Measurements from ENCODE around the gene ZPBP.

Gene ZPBP

GRCh38 chr7:50037086-50037485 lies 56.0 kb downstream of the ZPBP start:
- DNase-seq: no peak

GRCh38 chr7:50022991-50023390 lies 70.1 kb downstream of the ZPBP start:
- DNase-seq: no peak

GRCh38 chr7:50022451-50022850 lies 70.6 kb downstream of the ZPBP start:
- DNase-seq: no peak

GRCh38 chr7:49995681-49996080 lies 97.4 kb downstream of the ZPBP start:
- no peak for DNase-seq

DNA sequence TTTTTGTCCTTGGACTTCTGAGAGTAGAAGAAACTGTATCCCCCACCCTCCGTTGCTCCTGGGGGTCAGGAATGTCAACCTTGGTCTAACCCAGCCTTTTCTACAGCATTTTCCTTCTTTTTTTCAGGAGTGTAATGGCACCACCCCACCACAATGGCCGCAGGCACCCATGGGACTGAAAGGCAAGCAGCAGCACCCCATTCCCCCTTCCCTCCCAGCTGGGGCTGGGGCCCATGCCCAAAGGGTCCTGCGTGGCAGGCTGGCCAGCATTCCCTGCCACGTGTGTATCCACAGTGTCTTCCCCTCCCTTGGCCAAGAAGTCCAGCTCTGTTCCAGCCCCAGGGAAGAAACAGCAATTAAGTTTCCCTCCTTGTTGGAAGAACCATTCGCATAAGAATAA lies 106.9 kb downstream of the ZPBP start:
- no peak for DNase-seq

DNA sequence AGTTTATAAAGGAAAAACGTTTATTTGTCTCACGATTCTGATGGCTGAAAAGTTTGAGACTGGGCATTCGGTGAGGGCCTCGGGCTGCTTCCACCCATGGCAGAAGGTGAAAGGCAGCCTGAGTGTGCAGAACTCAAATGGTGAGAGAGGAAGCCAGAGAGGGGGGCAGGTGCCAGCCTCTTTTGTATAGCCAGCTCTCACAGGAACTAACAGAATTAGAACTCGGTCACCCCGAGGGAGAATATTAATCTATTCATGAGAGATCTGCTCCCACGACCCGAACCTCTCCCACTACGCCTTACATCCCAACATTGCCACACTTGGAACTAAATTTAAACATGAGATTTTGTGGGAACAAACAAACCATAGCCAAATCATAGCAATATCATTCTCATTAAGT lies 112.6 kb downstream of the ZPBP start:
- DNase-seq: no peak

- DNase-seq: no peak
These were observed 116.8 kb downstream of the ZPBP start for GRCh38 chr7:49976238-49976637.

DNA sequence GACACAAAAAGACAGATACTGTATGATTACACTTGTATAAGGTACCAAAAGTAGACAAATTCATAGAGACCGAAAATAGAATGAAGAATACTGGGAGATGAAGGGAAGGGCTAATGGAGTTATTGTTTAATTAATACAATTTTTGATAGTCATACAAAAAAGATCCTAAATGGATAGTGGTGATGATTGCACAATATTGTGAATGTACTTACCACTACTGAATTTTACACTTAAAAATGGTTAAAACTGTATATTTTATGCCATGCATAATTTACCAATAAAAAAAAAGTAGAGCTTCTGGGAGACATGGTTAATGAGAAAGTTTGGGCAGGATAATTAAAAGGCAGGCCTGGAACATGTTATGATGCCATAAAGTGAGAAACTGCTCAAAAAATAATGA lies 119.0 kb downstream of the ZPBP start:
- no peak for DNase-seq

- no peak for DNase-seq
These were observed 155.4 kb downstream of the ZPBP start for GRCh38 chr7:49937608-49938007.

DNA sequence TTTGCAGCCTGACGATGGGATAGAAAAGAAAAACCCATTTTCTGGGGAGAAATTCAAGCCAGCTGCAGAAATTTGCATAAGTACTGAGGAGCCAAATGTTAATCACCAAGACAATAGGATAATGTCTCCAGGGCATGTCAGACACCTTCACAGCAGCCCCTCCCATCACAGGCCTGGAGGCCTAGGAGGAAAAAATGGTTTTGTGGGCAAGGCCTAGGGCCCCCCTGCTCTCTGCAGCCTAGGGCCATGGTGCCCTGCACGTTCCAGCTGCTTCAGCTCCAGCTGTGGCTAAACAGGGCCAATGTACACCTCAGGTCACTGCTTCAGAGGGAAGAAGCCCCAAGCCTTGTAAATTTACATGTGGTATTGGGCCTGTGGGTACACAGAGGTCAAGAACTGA lies 161.4 kb downstream of the ZPBP start:
- no peak for DNase-seq

GRCh38 chr7:49928787-49929186 lies 164.3 kb downstream of the ZPBP start:
- DNase-seq: no peak

GRCh38 chr7:49927631-49928030 lies 165.4 kb downstream of the ZPBP start:
- DNase-seq: no peak

DNA sequence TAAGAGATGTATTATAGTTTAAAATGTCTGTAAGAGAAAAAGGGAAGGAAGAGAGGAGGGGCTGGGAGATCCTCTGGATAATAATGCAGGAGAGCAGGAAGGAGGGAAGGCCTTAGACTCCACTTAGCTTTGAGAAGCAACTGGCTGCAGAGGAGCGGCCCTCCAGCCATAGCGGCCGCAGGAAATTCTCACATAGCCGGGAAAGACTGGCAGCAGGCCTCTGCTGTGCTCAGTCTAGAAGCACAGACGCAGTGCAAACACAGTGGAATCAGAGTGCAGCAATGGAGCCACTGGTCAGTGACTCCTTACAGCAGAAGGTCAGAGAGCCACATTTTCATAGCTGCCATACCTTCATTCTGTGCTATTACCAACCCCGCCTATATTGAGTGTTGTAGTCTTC lies 166.3 kb downstream of the ZPBP start:
- DNase-seq: no peak

- DNase-seq: no peak
These were observed 181.1 kb downstream of the ZPBP start for GRCh38 chr7:49911909-49912308.

DNA sequence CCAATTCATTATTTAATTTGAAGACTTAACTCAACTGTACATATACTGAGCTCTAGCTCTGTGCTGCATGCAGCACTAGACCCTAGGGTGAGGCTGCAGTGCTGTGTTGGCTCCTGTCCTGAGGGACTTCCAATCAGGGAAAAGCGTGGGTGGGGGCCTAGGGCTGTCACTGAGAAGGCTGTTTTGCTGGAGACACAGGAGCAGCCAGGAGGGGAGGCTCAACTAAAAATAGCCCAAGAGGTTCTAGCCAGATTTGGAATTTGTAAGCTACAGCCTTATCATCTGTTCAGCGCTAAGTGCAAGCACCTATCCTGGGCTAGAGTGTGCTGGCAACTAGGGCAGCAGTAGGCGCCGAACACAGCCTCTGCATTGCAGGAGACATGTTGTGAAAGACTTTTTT lies 198.5 kb downstream of the ZPBP start:
- no peak for DNase-seq

GRCh38 chr7:49893131-49893530 lies 199.9 kb downstream of the ZPBP start:
- DNase-seq: no peak

GRCh38 chr7:49892481-49892880 lies 200.6 kb downstream of the ZPBP start:
- no peak for DNase-seq
